Endodermal cell (in vitro differentiated cells): ENCODE data around the gene CACNA2D2. TPM values are rescaled to one million over a fixed set of nuclear protein-coding genes. Genes with fewer than 3 reads are reported as not detected.

ENCODE experiments used
- DNase-seq: peaks from one replicate; pipeline ENCODE4 v3.0.0-alpha.2; 2017
- H3K27ac ChIP-seq: 2 replicates; pipeline ENCODE4 v1.5.1; 2013; ENCODE audit warnings: mild to moderate bottlenecking, low read depth, low read length, moderate library complexity
- H3K27me3 ChIP-seq: 2 replicates; pipeline ENCODE4 v1.6.1; 2013; ENCODE audit warnings: mild to moderate bottlenecking, low read length, moderate library complexity; ENCODE audit not compliant: insufficient read depth, control insufficient read depth, poor library complexity, severe bottlenecking
- H3K36me3 ChIP-seq: 2 replicates; pipeline ENCODE4 v1.7.0; 2013; ENCODE audit warnings: mild to moderate bottlenecking, low read length, moderate library complexity; ENCODE audit not compliant: control insufficient read depth, insufficient read depth
- H3K4me1 ChIP-seq: one replicate; pipeline ENCODE4 v1.7.0; 2013; ENCODE audit warnings: low read length; ENCODE audit not compliant: control insufficient read depth, insufficient read depth
- H3K4me3 ChIP-seq: 2 replicates; pipeline ENCODE4 v1.5.1; 2013; ENCODE audit warnings: mild to moderate bottlenecking, low read length, moderate library complexity
- H3K9ac ChIP-seq: 2 replicates; pipeline ENCODE4 v1.6.1; 2013; ENCODE audit warnings: mild to moderate bottlenecking, low read length, moderate library complexity; ENCODE audit not compliant: poor library complexity, severe bottlenecking; ENCODE audit errors: extremely low read depth
- H3K9me3 ChIP-seq: 2 replicates; pipeline ENCODE4 v1.6.1; 2013; ENCODE audit warnings: mild to moderate bottlenecking, low read length, moderate library complexity; ENCODE audit not compliant: control insufficient read depth
- H3K27ac Mint-ChIP-seq: 2 replicates; pipeline ENCODE4 v1.8.0; 2020; ENCODE audit warnings: mixed read lengths
- H3K27me3 Mint-ChIP-seq: 2 replicates; pipeline ENCODE4 v1.8.0; 2021; ENCODE audit warnings: mild to moderate bottlenecking, mixed read lengths; ENCODE audit not compliant: insufficient read depth
- H3K36me3 Mint-ChIP-seq: 2 replicates; pipeline ENCODE4 v1.8.0; 2020; ENCODE audit warnings: low read depth, mixed read lengths
- H3K4me1 Mint-ChIP-seq: 2 replicates; pipeline ENCODE4 v1.8.0; 2020; ENCODE audit warnings: mixed read lengths
- H3K4me3 Mint-ChIP-seq: 2 replicates; pipeline ENCODE4 v1.8.0; 2020; ENCODE audit warnings: mild to moderate bottlenecking, moderate library complexity, mixed read lengths
- H3K9me3 Mint-ChIP-seq: 2 replicates; pipeline ENCODE4 v1.8.0; 2020; ENCODE audit warnings: mild to moderate bottlenecking, mixed read lengths
- WGBS, 2 experiments: methylation state at CpG; one replicate each; pipeline versions ENCODE4 v1.1.5 to v1.1.7; 2013; ENCODE audit warnings: missing lambda C conversion rate in 2 of 2, mixed read lengths in 1 of 2; ENCODE audit not compliant: insufficient coverage in 1 of 2, insufficient read length in 1 of 2; 5-methylcytosine and 5-hydroxymethylcytosine counted together
- total RNA-seq, 2 donors: library from RNA; stranded (reverse); fragmentation: NEBNext Ultra II Directional in 1 of 2; extraction: Animal tissue kit (Norgen Biotek cat#: 25700) in 1 of 2; gene quantifications; 2 replicates in 1 of 2; 3 replicates in 1 of 2; pipeline ENCODE4 v1.2.1, GENCODE V29; 2021
- TF ChIP-seq, protein P1 (sequence below): fragments of 200-600 bp; sonication (generic); conservative IDR thresholded peaks from 2 replicates; pipeline ENCODE4 v1.5.0; 2021; ENCODE audit warnings: antibody characterized with exemption, mild to moderate bottlenecking

The CACNA2D2 gene
- total RNA-seq, 2 donors from 2014 or later: 17.6 to 20.7 TPM

DNA sequence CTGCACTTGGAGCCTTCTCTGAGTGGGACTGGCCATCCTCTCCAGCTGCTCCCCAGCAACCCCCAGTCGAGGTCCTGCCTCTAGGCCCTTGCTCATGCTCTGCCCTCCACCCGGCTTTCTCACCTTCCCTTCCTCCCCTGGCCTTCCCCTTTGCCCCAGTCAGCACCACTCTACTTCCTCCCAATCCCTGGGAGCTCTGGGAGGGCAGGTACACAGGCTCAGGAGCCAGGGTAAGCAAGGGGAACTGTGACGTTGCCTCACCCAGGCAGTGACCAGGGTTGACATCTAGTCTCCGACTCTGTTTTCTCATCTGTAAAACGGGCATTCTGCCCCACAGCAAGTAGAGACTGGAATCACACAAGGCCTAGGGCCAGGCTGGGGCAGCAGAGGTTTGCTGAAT lies 77.5 kb downstream of the CACNA2D2 start:
- H3K4me3 ChIP-seq: no peak overlapping the region
- no peak overlapping the region for H3K4me3 Mint-ChIP-seq
- H3K27me3 ChIP-seq: no peaks in the 10 kb centered on the region
- no peaks in the 10 kb centered on the region for H3K36me3 ChIP-seq
- no peak for DNase-seq
- TF ChIP-seq, protein P1, sequence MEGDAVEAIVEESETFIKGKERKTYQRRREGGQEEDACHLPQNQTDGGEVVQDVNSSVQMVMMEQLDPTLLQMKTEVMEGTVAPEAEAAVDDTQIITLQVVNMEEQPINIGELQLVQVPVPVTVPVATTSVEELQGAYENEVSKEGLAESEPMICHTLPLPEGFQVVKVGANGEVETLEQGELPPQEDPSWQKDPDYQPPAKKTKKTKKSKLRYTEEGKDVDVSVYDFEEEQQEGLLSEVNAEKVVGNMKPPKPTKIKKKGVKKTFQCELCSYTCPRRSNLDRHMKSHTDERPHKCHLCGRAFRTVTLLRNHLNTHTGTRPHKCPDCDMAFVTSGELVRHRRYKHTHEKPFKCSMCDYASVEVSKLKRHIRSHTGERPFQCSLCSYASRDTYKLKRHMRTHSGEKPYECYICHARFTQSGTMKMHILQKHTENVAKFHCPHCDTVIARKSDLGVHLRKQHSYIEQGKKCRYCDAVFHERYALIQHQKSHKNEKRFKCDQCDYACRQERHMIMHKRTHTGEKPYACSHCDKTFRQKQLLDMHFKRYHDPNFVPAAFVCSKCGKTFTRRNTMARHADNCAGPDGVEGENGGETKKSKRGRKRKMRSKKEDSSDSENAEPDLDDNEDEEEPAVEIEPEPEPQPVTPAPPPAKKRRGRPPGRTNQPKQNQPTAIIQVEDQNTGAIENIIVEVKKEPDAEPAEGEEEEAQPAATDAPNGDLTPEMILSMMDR: no peak
- H3K9me3 ChIP-seq: no peaks in the 10 kb centered on the region
- no peaks in the 10 kb centered on the region for H3K36me3 Mint-ChIP-seq
- no peak overlapping the region for H3K27ac ChIP-seq
- no peaks in the 10 kb centered on the region for H3K27me3 Mint-ChIP-seq
- H3K4me1 Mint-ChIP-seq: peaks cover 25% of the 10 kb centered on the region
- peaks cover 10% of the 10 kb centered on the region for H3K4me1 ChIP-seq
- no peak overlapping the region for H3K9ac ChIP-seq
- H3K9me3 Mint-ChIP-seq: no peaks in the 10 kb centered on the region
- H3K27ac Mint-ChIP-seq: no peak overlapping the region
- WGBS, 2 experiments: 84 to 100% methylated on average over 3 to 5 of the region's 5 CpGs

DNA sequence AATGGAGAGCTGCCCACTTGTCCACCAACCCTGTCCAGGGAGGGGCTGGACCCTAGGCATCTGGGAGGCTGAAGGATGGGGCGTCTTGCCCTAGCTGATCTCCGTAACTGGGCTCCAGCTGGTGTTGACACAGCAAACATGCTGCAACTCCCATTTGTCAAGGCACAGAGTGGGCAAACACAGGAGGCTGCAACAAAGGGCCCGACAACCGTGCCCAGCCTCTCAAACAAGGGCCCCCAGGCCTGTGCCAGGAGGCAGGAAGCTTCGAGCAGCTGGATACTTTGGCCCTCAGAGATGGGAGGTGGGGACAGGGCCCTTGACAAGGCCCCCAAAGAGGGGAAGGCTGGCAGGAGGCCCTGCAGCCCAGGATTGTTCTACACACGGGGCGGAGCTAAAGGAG lies 79.9 kb downstream of the CACNA2D2 start:
- H3K4me3 ChIP-seq: no peak overlapping the region
- peaks cover 16% of the 10 kb centered on the region for H3K4me1 Mint-ChIP-seq
- H3K27me3 Mint-ChIP-seq: no peaks in the 10 kb centered on the region
- no peaks in the 10 kb centered on the region for H3K4me1 ChIP-seq
- no peak overlapping the region for H3K4me3 Mint-ChIP-seq
- DNase-seq: no peak
- H3K27ac ChIP-seq: no peak overlapping the region
- no peaks in the 10 kb centered on the region for H3K36me3 Mint-ChIP-seq
- H3K36me3 ChIP-seq: no peaks in the 10 kb centered on the region
- 70 to 85% methylated on average over 6 to 7 of the region's 7 CpGs for WGBS, 2 experiments
- H3K9ac ChIP-seq: no peak overlapping the region
- no peaks in the 10 kb centered on the region for H3K27me3 ChIP-seq
- H3K9me3 ChIP-seq: no peaks in the 10 kb centered on the region
- no peak overlapping the region for H3K27ac Mint-ChIP-seq
- no peaks in the 10 kb centered on the region for H3K9me3 Mint-ChIP-seq
- TF ChIP-seq, protein P1: no peak

- Histone ChIP-seq H3K4me3 (no peak overlapping the region), H3K27me3 (no peaks in the 10 kb centered on the region), H3K4me1 (no peaks in the 10 kb centered on the region), H3K9ac (no peak overlapping the region), H3K9me3 (no peaks in the 10 kb centered on the region), H3K36me3 (no peaks in the 10 kb centered on the region), H3K27ac (no peak overlapping the region)
- H3K27me3 Mint-ChIP-seq: no peaks in the 10 kb centered on the region
- WGBS, 2 experiments: 93 to 100% methylated on average over 1 of the region's 1 CpG
- H3K9me3 Mint-ChIP-seq: no peaks in the 10 kb centered on the region
- no peak overlapping the region for H3K4me3 Mint-ChIP-seq
- no peaks in the 10 kb centered on the region for H3K36me3 Mint-ChIP-seq
- TF ChIP-seq, protein P1: no peak
- H3K4me1 Mint-ChIP-seq: peaks cover 12% of the 10 kb centered on the region
- no peak for DNase-seq
- H3K27ac Mint-ChIP-seq: peak overlapping the region; percentile 76
Measured at GRCh38 chr3:50422153-50422552, 81.3 kb downstream of the CACNA2D2 start.
